ENCODE results near the gene PPARG. TPM values are rescaled to one million over a fixed set of nuclear protein-coding genes. Genes with fewer than 3 reads are reported as not detected.

PPARG gene
- total and polyA plus RNA-seq, 2 of the 13 experiments (the other 11 are each of a cell fraction or from before 2014, with no cell fraction given): 13.9 to 58.3 TPM

DNA sequence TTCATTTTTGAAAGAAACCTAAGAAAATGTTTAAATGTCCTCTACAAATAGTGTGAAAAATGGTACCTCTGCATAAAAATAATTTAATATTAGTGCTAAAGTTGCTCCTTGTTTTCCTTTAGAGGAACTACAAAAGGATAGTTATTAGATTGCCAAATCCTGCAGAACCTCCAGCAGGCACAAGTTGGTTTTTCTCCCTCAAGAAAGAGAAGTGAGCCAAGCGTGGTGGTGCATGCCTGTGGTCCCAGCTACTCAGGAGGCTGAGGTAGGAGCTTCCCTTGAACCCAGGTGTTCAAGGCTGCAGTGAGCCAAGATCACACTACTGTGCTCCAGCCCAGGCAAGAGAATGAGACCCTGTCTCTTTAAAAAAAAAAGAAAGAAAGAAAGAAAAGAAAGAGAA lies 110.4 kb downstream of the PPARG start:
- Histone ChIP-seq H3K79me2 (ENCODE audit: insufficient read depth, low read length) (no peaks in the 10 kb centered on the region), H2AFZ (ENCODE audit: low read length) (no peak overlapping the region), H3K36me3 (replicated peaks in 1 of 2; ENCODE audit: control insufficient read depth in 1 of 2, insufficient read depth in 2 of 2, low read length in 2 of 2) (peaks cover 0 to 13% of the 10 kb centered on the region in 2 experiments; a peak in 1 of 5 replicates), H3K9ac (ENCODE audit: insufficient read depth, low read depth, low read length) (no peak overlapping the region), H3K27ac (ENCODE audit: extremely low read length, insufficient read depth, low read length) (no peak overlapping the region), H3K27me3 (ENCODE audit: control insufficient read depth in 1 of 2, insufficient read depth in 2 of 2, low read length in 2 of 2) (no peaks in the 10 kb centered on the region), H3K4me3 (replicated peaks in 1 of 3; ENCODE audit: insufficient read depth in 1 of 3, low read depth in 2 of 3, low read length in 3 of 3) (no peak overlapping the region), H3K9me3 (ENCODE audit: low read length) (no peaks in the 10 kb centered on the region), H4K20me1 (ENCODE audit: insufficient read depth, low read length) (no peaks in the 10 kb centered on the region), H3K4me2 (ENCODE audit: low read depth, low read length) (no peak overlapping the region), H3K4me1 (ENCODE audit: insufficient read depth, low read length) (peaks cover 10% of the 10 kb centered on the region)
- in situ Hi-C loops (cut with HindIII; ENCODE audit: extremely low pct_ligation_motif_present, low pct_unique_long_range_greater_than_20kb) (no loop called here), intact Hi-C loops (cut with micrococcal nuclease; ENCODE audit: unreplicated experiment) (no loop called here)
- FAIRE-seq (no peak), DNase-seq (ENCODE audit: low spot score) (no peak), ATAC-seq (no peak)
- TF ChIP-seq ZNF737 (CRISPR knock-in tag; IDR thresholded peaks at IDR 0.05; ENCODE audit: borderline replicate concordance) (no peak), MIER2 (CRISPR knock-in tag; IDR thresholded peaks at IDR 0.05) (no peak), ZBTB8A (CRISPR knock-in tag; IDR thresholded peaks at IDR 0.05; ENCODE audit: borderline replicate concordance, low read depth) (no peak), HMG20A (CRISPR knock-in tag; IDR thresholded peaks at IDR 0.05; ENCODE audit: borderline replicate concordance) (no peak), SETDB1 (CRISPR knock-in tag; IDR thresholded peaks at IDR 0.05; ENCODE audit: borderline replicate concordance) (no peak), NFKB2 (CRISPR knock-in tag; IDR thresholded peaks at IDR 0.05; ENCODE audit: borderline replicate concordance) (no peak), MTF2 (CRISPR knock-in tag; IDR thresholded peaks at IDR 0.05; ENCODE audit: borderline replicate concordance) (no peak), FOXJ3 (CRISPR knock-in tag; IDR thresholded peaks at IDR 0.05; ENCODE audit: borderline replicate concordance) (no peak), ZNF772 (CRISPR knock-in tag; IDR thresholded peaks at IDR 0.05) (no peak), HOXA7 (CRISPR knock-in tag; IDR thresholded peaks at IDR 0.05) (no peak), HNRNPLL (IDR thresholded peaks at IDR 0.05; ENCODE audit: low read depth, low read length, poor library complexity, severe bottlenecking) (no peak)
- TF ChIP-seq, protein P1, sequence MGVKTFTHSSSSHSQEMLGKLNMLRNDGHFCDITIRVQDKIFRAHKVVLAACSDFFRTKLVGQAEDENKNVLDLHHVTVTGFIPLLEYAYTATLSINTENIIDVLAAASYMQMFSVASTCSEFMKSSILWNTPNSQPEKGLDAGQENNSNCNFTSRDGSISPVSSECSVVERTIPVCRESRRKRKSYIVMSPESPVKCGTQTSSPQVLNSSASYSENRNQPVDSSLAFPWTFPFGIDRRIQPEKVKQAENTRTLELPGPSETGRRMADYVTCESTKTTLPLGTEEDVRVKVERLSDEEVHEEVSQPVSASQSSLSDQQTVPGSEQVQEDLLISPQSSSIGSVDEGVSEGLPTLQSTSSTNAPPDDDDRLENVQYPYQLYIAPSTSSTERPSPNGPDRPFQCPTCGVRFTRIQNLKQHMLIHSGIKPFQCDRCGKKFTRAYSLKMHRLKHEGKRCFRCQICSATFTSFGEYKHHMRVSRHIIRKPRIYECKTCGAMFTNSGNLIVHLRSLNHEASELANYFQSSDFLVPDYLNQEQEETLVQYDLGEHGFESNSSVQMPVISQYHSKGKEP (CRISPR knock-in tag; IDR thresholded peaks at IDR 0.05): no peak
- TF ChIP-seq, protein P2, sequence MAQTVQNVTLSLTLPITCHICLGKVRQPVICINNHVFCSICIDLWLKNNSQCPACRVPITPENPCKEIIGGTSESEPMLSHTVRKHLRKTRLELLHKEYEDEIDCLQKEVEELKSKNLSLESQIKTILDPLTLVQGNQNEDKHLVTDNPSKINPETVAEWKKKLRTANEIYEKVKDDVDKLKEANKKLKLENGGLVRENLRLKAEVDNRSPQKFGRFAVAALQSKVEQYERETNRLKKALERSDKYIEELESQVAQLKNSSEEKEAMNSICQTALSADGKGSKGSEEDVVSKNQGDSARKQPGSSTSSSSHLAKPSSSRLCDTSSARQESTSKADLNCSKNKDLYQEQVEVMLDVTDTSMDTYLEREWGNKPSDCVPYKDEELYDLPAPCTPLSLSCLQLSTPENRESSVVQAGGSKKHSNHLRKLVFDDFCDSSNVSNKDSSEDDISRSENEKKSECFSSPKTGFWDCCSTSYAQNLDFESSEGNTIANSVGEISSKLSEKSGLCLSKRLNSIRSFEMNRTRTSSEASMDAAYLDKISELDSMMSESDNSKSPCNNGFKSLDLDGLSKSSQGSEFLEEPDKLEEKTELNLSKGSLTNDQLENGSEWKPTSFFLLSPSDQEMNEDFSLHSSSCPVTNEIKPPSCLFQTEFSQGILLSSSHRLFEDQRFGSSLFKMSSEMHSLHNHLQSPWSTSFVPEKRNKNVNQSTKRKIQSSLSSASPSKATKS (CRISPR knock-in tag; IDR thresholded peaks at IDR 0.05): no peak
- TF ChIP-seq, protein P3, sequence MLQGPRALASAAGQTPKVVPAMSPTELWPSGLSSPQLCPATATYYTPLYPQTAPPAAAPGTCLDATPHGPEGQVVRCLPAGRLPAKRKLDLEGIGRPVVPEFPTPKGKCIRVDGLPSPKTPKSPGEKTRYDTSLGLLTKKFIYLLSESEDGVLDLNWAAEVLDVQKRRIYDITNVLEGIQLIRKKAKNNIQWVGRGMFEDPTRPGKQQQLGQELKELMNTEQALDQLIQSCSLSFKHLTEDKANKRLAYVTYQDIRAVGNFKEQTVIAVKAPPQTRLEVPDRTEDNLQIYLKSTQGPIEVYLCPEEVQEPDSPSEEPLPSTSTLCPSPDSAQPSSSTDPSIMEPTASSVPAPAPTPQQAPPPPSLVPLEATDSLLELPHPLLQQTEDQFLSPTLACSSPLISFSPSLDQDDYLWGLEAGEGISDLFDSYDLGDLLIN (CRISPR knock-in tag; IDR thresholded peaks at IDR 0.05; ENCODE audit: borderline replicate concordance): no peak
- TF ChIP-seq, protein P4, sequence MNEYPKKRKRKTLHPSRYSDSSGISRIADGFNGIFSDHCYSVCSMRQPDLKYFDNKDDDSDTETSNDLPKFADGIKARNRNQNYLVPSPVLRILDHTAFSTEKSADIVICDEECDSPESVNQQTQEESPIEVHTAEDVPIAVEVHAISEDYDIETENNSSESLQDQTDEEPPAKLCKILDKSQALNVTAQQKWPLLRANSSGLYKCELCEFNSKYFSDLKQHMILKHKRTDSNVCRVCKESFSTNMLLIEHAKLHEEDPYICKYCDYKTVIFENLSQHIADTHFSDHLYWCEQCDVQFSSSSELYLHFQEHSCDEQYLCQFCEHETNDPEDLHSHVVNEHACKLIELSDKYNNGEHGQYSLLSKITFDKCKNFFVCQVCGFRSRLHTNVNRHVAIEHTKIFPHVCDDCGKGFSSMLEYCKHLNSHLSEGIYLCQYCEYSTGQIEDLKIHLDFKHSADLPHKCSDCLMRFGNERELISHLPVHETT (CRISPR knock-in tag; conservative IDR thresholded peaks at IDR 0.05): no peak
- ChIA-PET POLR2A (no interaction called here), CTCF (ENCODE audit: low intra/inter-chr PET ratio, low total read pairs) (no interaction called here)
- WGBS (ENCODE audit: low lambda C conversion rate): 100% methylated on average over 1 of the region's 1 CpG
- BruUV-seq (replicated peaks): no TSS peak

Measured in HepG2 (cell line).